GM21723 (cell line): ENCODE measurements around the gene ARAF.

ENCODE experiments used
- ATAC-seq: cut with Tn5 transposase; IDR thresholded peaks from one replicate; pipeline ENCODE4 v1.9.1; 2021; ENCODE audit warnings: mild to moderate bottlenecking, moderate library complexity; ENCODE audit not compliant: unreplicated experiment

The ARAF gene

DNA sequence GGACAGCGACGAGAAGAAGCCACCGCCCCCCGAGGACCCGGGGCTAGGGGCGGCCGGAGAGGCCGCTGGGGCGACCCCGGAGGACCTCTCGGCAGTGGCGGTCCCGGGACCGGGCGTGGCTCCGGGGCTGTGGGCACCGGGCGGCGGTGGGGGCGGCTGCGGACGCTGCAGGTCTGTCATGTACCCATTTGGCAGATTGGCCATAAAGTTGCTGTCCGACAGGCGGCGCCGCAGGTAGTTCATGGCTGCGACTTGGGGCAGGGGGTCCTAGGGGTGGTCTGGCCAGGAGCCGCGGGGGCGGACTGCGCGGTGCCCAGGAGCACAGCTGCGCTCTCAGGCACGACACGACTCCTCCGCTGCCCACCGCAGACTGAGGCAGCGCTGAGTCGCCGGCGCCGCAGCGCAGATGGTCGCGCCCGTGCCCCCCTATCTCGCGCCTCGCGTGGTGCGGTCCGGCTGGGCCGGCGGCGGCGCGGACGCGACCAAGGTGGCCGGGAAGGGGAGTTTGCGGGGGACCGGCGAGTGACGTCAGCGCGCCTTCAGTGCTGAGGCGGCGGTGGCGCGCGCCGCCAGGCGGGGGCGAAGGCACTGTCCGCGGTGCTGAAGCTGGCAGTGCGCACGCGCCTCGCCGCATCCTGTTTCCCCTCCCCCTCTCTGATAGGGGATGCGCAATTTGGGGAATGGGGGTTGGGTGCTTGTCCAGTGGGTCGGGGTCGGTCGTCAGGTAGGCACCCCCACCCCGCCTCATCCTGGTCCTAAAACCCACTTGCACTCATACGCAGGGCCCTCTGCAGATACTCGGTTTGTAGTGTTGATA lies 58.7 kb downstream of the ARAF start, which contains the start of gene SYN1:
Gene SYN1 (minus strand): TSS at position 372 of the 817 bp plus-strand sequence. CDS start 129 bp downstream, at position 243.
- peak; percentile 78 for ATAC-seq

DNA sequence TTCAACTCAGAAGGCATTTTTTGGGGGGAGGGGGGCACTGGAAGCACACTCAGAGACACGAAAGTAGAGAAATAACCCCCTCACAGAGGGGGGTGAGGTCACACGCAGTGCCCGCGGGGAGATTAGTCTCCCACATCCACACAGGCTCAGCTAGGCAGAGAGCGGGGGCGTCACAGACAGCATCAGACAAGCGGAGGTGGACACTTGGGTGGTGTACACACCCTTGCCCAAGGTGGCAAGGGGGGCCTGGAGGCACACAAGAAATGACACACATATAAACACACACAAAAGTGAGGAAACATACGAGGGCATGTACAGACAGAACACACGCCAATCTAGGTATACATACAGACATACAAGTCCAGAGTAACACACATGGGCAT lies 59.3 kb downstream of the ARAF start:
- no peak for ATAC-seq
